GM18498 (cell line): Measurements from ENCODE around the gene CDC42BPA.
A peak's percentile ranks its signal among the peaks of the same experiment; 100 is the strongest.
"Not testable (repeated sequence)": the region's sequence is repeated elsewhere in the genome, so short reads cannot be mapped to it uniquely, and the experiment has no call there.

Source experiments
- ATAC-seq: cut with Tn5 transposase; IDR thresholded peaks from one replicate; pipeline ENCODE4 v1.9.1; 2021; ENCODE audit warnings: mild to moderate bottlenecking, moderate library complexity; ENCODE audit not compliant: unreplicated experiment

Gene CDC42BPA

DNA sequence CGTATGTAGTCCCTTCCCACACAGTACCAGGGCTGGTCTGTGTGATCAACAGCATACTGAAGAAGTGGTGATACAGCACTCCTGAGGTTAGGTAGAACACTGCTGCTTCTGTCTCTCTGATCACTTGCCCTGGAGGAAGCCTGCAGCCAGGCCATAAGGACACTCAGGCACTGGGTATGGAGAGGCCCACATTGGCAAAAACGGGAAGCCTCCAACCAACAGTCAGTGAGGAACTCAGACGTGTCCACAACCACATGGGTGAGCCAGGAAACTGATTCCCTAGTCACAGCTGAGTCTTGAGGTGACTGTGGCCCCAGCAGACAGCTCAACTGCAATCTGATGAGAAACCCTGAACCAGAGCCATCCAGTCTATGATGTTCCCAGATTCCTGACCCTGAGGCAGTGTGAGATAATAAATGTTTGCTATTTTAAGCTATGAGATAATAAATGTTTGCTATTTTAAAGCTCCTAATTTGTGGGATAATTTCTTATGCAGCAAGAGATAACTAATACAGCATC lies 315.7 kb downstream of the CDC42BPA start:
- ATAC-seq, result no peak

DNA sequence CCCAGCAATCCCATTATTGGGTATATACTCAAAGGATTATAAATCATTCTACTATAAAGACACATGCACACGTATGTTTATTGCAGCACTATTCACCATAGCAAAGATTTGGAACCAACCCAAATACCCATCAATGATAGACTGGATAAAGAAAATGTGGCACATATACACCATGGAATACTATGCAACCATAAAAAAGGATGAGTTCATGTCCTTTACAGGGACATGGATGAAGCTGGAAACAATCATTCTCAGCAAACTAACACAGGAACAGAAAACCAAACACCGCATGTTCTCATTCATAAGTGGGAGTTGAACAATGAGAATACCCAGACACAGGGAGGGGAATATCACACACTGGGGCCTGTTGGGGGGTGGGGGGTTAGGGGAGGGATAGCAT lies 318.7 kb downstream of the CDC42BPA start:
- not testable (repeated sequence) for ATAC-seq

DNA sequence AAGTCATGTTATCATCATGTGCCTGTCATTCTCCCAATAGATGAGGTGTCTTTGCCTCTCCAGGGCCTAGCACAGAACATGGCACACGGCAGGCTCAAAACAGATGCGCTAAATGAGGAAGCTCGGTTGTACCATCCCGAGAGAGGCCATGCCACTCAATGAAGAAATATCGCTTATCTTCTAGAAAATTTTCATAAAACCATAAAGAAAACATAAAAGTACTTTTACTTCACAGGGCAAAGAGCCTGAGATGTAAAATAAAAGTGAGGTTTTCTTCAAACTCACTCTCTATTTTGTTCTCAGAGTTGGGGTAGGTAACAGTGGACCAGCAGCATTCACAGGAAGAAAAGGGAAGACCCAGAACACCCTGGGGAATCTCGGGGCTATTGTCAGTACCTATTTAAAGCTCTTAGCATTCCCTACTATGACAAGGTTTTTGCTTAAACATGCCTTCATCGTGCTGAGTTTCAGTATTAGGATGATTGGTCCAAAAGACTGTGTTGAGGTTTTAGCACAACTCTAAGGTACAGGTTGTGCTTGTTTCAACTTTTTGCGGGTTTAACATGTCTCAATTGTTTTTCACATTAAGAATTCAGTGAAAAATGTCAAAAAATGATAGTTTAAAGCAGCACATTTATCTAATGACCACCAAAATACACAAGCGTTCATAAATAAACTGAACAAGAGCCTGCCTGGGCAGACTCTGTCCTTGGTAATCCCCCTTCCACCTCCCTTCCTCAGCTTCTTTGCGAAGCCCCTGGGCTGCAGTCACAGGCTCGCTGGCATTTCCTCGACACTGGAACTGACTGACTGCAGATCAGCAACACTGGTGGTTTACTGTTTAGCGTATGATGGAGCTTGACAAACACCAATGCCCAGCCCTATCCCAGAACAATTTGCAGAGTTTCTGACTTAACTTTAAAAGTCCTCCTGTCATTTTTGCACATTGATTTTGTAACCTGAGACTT lies 322.6 kb downstream of the CDC42BPA start:
- peak; percentile 95 for ATAC-seq

DNA sequence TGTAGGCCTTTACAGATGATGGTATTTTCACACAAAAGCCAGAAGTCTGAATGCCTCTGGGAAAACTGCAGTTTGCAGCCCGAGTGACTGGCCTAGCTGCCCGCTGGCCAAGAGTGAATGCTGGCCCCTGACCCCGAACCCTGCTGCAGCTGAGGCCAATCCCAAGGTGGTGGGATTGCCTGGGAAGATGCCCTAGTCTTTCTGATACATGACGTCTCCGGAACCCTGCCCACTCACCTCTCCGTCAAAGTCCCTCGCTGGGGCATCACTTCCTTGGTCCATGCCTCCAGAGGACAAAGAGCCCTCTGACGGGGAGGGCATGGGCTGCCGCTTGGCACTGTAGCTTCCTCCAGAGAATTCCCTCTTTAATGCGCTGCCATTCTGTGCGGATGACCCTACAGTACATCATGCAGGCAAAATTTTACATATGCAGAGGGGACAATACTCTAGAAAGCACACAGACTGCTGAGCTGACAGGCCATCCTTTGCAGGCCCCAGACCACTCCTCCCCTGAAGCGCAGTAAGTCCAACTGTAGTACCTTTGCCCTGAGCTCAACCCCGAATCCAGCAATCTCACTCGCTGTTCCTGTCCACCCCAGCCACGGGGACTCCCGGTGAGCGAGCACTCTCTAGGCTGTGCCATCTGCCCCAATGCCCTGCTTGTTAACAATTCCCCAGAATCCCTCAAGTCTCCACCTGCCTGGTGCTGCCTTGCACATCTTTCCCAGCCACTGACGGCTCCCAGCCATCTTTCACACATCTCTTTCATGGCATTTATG lies 323.5 kb downstream of the CDC42BPA start:
- ATAC-seq, result no peak

DNA sequence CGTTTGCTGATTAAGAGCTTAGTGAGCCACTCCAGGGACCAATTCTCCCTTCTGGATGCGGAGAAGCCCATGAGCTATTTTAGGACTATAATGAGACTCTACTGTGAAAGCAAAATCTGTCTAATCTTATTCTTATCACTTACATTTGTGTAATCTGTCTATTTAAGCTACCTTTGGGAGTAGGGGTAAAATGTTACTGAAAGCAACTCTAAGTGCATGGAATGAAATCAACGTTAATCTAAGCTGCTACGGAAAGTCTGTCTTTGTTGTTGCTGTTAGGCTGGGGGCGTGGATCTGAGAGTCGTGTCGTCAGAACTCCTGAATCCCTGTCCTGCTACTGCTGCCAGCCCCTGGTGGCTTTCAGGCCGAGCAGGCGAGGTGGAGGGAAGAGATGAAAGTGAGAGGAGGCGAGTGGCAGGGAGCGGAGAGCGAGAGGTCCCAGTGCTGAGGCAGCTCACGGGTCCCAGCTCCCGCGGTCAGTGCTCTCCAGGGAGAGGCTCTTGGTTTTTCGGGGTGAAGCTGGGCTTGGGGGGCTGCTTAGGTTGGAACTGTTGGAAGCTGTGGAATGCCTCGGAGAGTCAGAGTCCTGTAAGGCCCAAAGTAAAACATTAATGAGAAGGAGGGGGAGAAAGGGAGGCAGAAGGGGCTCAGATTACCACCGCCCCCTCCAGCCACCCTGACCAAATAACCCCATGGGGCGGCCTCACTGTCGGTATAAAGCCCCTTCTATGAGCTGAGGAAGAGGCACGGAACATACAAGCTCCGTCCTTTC lies 324.3 kb downstream of the CDC42BPA start:
- ATAC-seq, result no peak

DNA sequence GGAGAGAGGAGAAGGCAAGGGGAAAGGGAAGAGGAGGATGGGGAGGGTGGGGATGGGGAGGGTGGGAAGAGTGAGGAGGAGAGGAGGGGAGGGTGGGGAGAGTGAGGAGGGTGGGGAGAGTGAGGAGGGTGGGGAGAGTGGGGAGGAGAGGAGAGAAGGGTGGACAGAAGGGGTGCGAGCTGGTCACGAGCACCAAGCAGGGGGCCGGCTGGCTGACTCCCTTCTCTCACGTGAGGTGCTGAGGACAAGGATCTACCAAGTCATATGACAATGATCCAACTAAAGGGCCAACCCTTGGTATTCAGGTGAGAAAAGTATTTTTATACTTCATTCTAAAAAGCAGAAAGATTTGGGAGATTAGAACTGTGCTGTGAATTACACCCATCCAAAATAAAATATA lies 326.4 kb downstream of the CDC42BPA start:
- no peak for ATAC-seq

DNA sequence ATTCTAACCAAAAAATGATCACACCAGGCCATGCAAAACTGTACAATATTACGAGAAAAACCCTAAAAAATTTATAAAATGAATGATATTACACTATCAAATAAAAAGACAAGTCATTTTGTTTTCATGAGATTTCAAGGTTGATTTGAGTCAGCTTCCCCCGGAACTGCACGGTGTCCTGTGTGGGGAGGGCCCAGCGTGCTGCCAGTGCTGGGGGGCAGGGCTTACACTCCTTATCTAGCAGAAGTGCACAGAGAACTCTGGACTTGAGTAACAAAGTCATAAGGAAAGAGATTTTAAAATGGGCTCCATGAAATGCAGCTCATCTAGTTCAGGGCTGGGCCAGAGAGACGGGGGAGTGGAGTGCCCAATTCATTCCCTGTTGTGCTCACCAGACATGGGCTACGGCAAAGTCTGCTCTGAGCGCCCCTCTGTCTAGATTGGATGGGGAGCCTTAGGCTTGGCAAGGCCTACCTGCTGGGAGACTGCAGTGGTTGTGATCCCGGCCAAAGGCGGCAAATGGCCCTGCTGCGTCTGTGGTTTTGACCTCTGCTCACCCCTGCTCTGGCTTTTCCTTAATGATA lies 328.1 kb downstream of the CDC42BPA start:
- ATAC-seq, result peak; percentile 81

DNA sequence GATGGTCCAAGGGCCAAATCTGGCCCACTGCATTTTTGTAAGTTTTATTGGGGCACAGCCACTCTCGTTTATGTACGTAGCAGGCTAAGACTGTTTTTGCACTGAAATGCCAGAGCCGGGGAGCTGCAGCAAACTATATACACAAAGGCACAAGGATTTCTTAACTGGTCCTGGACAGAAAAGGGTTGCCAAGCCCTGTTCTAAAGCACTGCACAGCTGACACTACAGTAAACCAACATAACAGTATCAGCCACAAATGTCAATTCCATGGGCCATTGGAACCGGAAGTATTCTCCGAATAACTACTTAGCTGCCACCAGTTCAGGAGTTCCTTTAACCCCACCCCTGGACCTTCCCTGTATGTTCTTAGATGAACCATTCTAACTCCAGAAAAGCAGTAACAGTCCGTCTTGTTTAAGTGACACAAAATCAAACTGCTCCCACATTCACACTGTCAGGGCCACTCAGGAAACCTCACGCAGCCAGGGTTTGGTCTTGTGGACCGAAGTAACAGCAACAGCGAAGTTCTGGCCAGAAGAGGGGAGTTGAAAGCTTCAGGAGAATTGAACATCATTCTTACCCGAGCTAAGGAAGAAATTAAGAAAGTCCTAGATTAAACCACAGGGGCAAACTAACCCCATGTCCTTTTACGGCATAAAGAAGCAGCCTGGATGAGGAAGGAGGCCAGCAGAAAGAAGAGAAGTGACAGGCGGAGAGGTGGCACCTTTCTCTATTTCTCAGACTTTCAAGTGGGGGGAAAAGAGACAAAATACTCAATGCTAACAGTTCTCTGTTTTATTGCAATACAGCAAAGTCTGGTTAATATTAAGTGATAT lies 329.0 kb downstream of the CDC42BPA start:
- ATAC-seq, result no peak

DNA sequence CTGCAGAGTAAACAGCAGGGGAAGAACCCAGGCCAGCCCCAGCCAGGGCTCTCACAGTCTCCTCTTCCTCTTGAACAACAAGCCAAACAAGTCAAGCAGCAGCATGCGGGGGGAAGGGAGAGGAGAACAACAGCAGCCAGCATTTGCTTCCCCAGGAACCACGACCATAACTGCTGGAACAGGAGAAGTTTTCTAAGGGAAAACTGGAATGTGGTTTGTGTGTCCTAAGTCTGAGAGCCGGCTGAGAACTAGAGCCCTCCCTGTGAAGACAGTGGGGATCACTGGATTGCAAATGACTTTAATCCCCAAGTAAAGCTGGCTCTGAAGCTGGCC lies 330.0 kb downstream of the CDC42BPA start:
- no peak for ATAC-seq

DNA sequence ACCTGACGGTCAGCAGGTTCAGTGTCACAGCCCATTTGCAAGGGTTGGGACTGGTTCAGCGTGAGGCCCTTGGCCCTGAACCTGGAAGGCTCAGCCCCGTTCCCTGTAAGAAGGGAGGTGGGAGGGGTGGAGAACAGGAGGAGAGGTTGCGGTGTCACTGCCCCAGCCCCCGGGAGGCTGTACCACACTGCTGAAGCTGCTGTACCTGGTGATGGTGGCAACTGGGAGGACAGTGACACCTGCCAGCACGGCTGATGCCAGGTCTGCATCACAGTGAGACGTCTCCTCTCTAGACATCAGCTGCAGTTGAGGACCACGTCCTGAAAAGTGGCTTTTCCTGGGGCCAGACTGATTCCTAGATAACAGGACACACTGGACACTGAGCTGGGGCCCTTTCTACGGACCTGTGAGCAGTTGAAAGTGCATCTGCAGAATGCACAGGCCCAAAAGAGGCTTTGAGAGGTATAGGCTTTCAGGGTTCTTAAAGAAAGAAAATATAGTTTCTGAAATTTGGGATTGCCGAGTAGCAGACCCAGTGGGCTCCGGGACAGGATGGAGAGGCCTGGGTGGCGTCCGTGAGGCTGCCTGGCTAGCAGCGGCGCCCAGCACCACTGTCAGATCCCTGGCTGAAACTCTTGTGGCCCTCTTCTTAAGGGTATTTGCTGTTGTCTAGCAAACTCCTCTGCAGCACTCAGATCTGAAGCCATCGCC lies 330.5 kb downstream of the CDC42BPA start:
- ATAC-seq, result no peak

DNA sequence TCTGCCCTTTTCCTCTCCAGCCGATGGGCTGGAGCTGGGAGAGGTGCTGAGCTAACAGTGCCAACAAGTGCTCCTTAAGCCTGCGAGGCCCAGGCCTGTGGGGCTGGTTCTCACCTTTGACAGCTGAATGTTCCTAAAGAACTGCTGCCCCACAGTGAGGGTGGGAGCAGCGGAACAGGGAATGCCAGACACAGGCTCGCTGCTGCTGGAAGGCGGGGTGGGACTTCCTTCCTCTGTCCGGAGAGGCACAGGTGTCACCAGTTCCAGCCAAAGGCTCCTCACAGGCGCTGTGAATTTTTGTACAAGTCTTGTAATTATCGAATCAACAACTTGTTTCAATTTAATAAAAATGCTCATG lies 331.1 kb downstream of the CDC42BPA start:
- no peak for ATAC-seq

DNA sequence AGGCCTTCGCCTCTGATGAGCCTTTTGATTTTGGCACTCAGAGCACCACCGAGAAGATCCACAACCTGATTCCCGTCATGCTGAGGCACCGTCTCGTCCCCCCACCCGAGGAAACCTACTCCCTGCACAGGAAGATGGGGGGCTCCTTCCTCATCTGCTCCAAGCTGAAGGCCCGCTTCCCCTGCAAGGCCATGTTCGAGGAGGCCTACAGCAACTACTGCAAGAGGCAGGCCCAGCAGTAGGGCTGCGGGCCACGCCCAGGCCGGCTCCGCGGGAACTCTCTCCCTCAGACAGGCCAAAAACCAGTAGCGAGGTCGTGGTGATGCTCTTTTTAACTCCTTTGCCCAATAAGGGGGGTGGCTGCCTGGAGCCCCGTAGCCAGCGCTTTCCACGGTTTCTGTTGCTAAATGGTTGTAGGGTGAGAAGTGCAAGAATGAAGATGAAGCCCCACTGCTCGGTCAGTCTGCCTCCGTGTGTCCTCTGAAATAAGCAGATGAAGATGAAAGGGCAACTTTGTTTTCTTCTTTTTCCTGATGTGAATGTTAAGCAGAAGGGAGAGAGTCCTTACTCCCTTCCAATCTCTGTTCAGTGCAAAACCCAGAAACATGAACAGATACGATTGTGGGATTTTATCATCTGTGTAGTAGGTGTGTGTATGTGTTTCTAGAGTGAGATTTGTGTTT lies 331.7 kb downstream of the CDC42BPA start:
- ATAC-seq, result no peak

DNA sequence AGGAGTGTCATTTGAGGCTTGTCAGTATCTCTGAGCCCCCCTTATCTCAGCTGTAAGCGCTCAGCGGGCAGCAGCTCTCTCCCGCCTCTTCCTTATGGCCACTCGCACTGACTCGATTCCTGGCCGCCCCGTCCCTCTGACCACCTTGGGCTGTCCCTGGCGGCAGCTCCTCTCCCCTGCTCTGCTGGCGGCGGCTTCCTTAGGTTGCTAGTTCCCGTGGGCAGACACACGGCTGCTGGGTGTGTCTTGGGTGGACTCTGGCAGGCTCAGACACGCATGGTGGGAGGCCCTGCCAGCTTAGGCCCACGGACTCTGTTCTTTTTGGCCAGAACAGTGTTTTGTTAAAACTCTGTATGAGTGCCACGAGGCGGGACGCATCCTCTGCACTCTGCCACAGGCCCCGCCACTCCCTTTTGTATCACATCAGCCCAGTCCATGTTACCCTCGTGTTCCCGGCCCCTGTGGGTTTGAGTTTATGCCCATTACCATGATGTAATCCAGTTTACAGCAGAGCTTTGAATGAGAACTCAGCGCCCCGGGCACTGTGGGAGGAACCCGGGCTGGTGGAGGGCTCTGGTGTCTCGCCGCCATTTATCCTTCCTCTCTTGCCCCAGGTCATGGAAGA lies 332.3 kb downstream of the CDC42BPA start:
- no peak for ATAC-seq

DNA sequence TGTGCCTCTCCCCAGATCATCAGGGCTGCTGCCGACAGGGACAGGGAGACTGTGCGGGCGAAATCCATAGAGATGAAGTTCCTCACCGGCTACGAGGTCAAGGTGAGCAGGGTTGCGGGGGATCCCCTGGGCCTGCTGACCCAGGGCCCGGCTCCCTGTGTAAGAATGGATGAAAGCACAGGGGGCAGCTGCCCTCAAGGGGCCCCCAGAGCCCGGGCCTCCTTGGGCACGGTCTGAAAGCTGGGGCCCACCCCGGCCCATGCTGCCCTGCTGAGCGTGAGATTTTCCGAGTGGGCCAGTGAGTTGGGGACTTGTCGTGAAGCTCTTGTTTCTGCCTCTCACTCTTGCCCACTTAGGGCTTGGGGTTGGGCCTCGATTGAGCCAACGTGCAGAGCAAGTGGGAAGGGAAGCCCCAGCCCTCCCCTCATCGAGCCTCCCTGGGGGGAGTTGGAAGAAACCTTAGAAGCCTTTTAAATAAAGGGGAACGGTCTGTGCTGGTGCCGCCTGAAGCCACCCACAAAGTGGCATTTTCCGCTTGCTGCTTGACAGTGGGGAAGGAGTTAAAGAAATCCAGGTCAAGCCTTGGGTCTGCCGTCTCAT lies 333.0 kb downstream of the CDC42BPA start:
- no peak for ATAC-seq

DNA sequence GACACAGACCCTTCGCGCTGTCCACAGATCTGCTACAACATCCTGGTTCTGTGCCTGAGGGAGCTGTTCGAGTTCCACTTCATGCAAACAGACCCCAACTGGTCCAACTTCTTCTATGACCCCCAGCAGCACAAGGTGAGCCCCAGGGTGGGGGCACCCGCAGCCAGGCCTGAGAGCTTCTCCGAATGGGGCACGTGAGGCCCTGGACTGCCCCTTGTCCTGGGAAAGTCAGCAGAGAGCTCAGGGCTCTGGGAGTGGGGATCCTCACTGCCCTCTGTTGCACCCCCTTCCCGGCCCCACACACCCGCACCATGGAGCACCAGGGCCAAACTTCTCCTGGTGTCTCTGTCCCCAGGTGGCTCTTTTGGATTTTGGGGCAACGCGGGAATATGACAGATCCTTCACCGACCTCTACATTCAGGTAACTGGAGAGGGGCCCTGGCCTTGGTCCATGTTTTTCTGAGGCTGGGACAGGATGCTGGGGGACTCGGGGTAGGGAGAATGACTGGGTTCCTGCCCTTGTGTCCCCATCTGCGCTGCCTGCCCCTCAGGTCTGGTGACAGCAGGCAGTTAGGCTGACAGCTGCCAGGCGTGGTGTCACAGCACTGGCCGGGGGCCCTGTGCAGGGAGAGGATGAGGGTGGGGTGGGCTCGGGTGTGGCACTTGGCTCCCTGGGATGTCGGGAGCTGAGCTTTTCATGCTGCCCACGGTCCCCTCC lies 333.6 kb downstream of the CDC42BPA start:
- ATAC-seq, result no peak

DNA sequence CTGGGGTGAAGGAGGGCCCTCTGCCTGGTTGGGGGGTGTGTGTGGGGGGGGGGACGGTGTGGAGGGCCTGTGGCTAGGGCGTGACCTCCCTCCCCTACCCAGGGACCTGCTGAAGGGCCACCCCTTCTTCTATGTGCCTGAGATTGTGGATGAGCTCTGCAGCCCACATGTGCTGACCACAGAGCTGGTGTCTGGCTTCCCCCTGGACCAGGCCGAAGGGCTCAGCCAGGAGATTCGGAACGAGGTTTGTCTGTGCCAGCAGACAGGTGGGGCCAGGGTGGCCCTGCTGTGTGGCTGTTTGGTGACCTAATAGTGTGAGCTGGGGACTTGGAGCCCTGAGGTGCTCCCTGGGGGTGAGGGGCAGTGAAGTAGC lies 334.3 kb downstream of the CDC42BPA start:
- no peak for ATAC-seq

DNA sequence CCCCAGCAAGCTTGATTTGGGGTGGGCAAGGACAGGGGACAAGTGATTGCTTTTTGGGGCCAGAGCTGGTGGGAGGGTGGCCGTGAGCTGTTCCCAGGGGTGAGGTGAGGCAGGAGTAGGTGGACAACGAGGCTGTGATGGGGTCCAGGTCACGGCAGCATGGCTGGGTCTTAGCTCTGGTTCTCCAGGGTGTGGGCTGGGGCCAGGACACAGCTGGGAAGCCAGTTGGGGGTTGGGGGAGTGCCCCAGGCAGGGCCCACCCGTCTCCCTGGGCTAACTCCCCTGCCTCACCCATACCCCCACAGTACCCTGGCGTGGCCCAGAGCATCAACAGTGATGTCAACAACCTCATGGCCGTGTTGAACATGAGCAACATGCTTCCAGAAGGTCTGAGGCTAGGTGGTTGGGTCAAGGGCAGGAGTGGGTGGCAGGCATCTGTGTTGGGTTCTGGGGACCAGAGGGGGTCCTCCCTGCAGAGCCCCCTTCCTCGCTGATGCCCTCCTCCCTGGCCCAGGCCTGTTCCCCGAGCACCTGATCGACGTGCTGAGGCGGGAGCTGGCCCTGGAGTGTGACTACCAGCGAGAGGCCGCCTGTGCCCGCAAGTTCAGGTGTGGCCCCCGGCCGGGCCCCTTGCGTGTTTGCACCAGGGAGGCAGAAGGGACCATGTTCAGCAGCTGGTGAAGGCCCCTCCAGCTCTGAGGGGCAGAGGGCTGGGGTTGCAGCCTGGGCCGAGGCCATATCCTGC lies 334.9 kb downstream of the CDC42BPA start:
- no peak for ATAC-seq
